Glutamatergic neuron (in vitro differentiated cells): Measurements from ENCODE around the gene ANKRD17. TPM values are rescaled to one million over a fixed set of nuclear protein-coding genes. Genes with fewer than 3 reads are reported as not detected.

Source experiments
- DNase-seq: peaks from one replicate; pipeline ENCODE4 v3.0.0; 2022
- H3K27ac Mint-ChIP-seq: one replicate; pipeline ENCODE4 v1.8.0; 2020; ENCODE audit warnings: mild to moderate bottlenecking, mixed read lengths, inconsistent platforms; ENCODE audit not compliant: unreplicated experiment
- H3K27me3 Mint-ChIP-seq: one replicate; pipeline ENCODE4 v1.8.0; 2020; ENCODE audit warnings: mild to moderate bottlenecking, moderate library complexity, mixed read lengths, inconsistent platforms; ENCODE audit not compliant: unreplicated experiment
- H3K36me3 Mint-ChIP-seq: one replicate; pipeline ENCODE4 v1.8.0; 2020; ENCODE audit warnings: mild to moderate bottlenecking, mixed read lengths, inconsistent platforms; ENCODE audit not compliant: unreplicated experiment
- H3K4me1 Mint-ChIP-seq: one replicate; pipeline ENCODE4 v1.8.0; 2020; ENCODE audit warnings: mild to moderate bottlenecking, low read depth, mixed read lengths, inconsistent platforms; ENCODE audit not compliant: unreplicated experiment
- H3K4me3 Mint-ChIP-seq: one replicate; pipeline ENCODE4 v1.8.0; 2020; ENCODE audit warnings: mild to moderate bottlenecking, mixed read lengths, inconsistent platforms; ENCODE audit not compliant: unreplicated experiment
- H3K9me3 Mint-ChIP-seq: one replicate; pipeline ENCODE4 v1.8.0; 2020; ENCODE audit warnings: mild to moderate bottlenecking, moderate library complexity, mixed read lengths, inconsistent platforms; ENCODE audit not compliant: unreplicated experiment
- CTCF ChIP-seq: fragments of 200-600 bp; sonication (generic); IDR thresholded peaks from one replicate; pipeline ENCODE4 v1.5.0; 2021; ENCODE audit not compliant: partially characterized antibody, unreplicated experiment
- total RNA-seq: library from RNA; stranded (reverse); fragmentation: NEBNext Ultra II Directional; extraction: Animal tissue kit (Norgen Biotek cat#: 25700); gene quantifications from one replicate; pipeline ENCODE4 v1.2.1, GENCODE V29; 2021; ENCODE audit not compliant: unreplicated experiment

Gene ANKRD17
- total RNA-seq, 1 donor from 2014 or later: 91.9 TPM

GRCh38 chr4:73252001-73252400 lies 6.6 kb downstream of the ANKRD17 start:
- Mint-ChIP-seq H3K4me1 (peaks cover 10% of the 10 kb centered on the region), H3K9me3 (peaks cover 2% of the 10 kb centered on the region), H3K27ac (no peak overlapping the region), H3K27me3 (no peaks in the 10 kb centered on the region), H3K4me3 (no peak overlapping the region), H3K36me3 (no peaks in the 10 kb centered on the region)
- DNase-seq: no peak
- TF ChIP-seq CTCF: no peak

GRCh38 chr4:73251384-73251783 lies 7.2 kb downstream of the ANKRD17 start:
- Mint-ChIP-seq H3K36me3 (no peaks in the 10 kb centered on the region), H3K4me1 (peaks cover 8% of the 10 kb centered on the region), H3K9me3 (no peaks in the 10 kb centered on the region), H3K4me3 (no peak overlapping the region), H3K27ac (no peak overlapping the region), H3K27me3 (no peaks in the 10 kb centered on the region)
- DNase-seq: no peak
- TF ChIP-seq CTCF: peak; percentile 35

- TF ChIP-seq CTCF: no peak
- no peaks in the 10 kb centered on the region for H3K9me3 Mint-ChIP-seq
- no peaks in the 10 kb centered on the region for H3K27me3 Mint-ChIP-seq
- no peak overlapping the region for H3K4me3 Mint-ChIP-seq
- no peak for DNase-seq
- H3K4me1 Mint-ChIP-seq: peaks cover 11% of the 10 kb centered on the region
- no peaks in the 10 kb centered on the region for H3K36me3 Mint-ChIP-seq
- H3K27ac Mint-ChIP-seq: no peak overlapping the region
These were observed 8.0 kb downstream of the ANKRD17 start for GRCh38 chr4:73250642-73251041.

GRCh38 chr4:73248821-73249220 lies 9.8 kb downstream of the ANKRD17 start:
- no peak for DNase-seq
- Mint-ChIP-seq H3K27ac (no peak overlapping the region), H3K27me3 (no peaks in the 10 kb centered on the region), H3K36me3 (no peaks in the 10 kb centered on the region), H3K4me1 (peaks cover 11% of the 10 kb centered on the region), H3K4me3 (no peak overlapping the region), H3K9me3 (no peaks in the 10 kb centered on the region)
- TF ChIP-seq CTCF: no peak

- no peak for TF ChIP-seq CTCF
- no peaks in the 10 kb centered on the region for H3K36me3 Mint-ChIP-seq
- no peaks in the 10 kb centered on the region for H3K9me3 Mint-ChIP-seq
- no peak for DNase-seq
- peaks cover 11% of the 10 kb centered on the region for H3K4me1 Mint-ChIP-seq
- no peaks in the 10 kb centered on the region for H3K27me3 Mint-ChIP-seq
- no peak overlapping the region for H3K4me3 Mint-ChIP-seq
- no peak overlapping the region for H3K27ac Mint-ChIP-seq
These were observed 10.2 kb downstream of the ANKRD17 start for GRCh38 chr4:73248416-73248815.
